Lung (tissue), 12 donors: ENCODE data around the gene SHROOM1. TPM values are rescaled to one million over a fixed set of nuclear protein-coding genes. Genes with fewer than 3 reads are reported as not detected.

Experiments used
- ATAC-seq: fragments of 200-7000 bp; cut with Tn5 transposase; one replicate; pipeline ENCODE4 v1.9.1; 2020; ENCODE audit warnings: moderate number of reproducible peaks; ENCODE audit not compliant: insufficient read depth, low FRiP score
- DNase-seq, 3 donors: peaks; one replicate each; pipeline ENCODE4 v3.0.0-alpha.2; 2013 to 2017
- H3K27ac ChIP-seq, 2 donors: one replicate each; pipeline ENCODE4 v1.5.1; 2013; ENCODE audit warnings: mild to moderate bottlenecking in 2 of 2, moderate library complexity in 2 of 2, control low read depth in 1 of 2, inconsistent platforms in 1 of 2, low read depth in 1 of 2, low read length in 1 of 2
- H3K27me3 ChIP-seq, 3 donors: one replicate each; pipeline ENCODE4 v1.5.1; 2013; ENCODE audit warnings: low read length in 2 of 3; ENCODE audit not compliant: control insufficient read depth in 3 of 3, insufficient read depth in 3 of 3
- H3K36me3 ChIP-seq, 4 donors: one replicate each; pipeline ENCODE4 v1.5.1; 2013; ENCODE audit warnings: low read length in 4 of 4, mild to moderate bottlenecking in 1 of 4, moderate library complexity in 1 of 4; ENCODE audit not compliant: control insufficient read depth in 4 of 4, insufficient read depth in 4 of 4
- H3K4me1 ChIP-seq, 5 donors: one replicate each; pipeline ENCODE4 v1.5.1; 2013; ENCODE audit warnings: low read length in 5 of 5, mild to moderate bottlenecking in 2 of 5, moderate library complexity in 1 of 5; ENCODE audit not compliant: control insufficient read depth in 5 of 5, insufficient read depth in 5 of 5
- H3K4me3 ChIP-seq: one replicate; pipeline ENCODE4 v1.5.1; 2013; ENCODE audit warnings: mild to moderate bottlenecking, control low read depth, moderate library complexity
- H3K9ac ChIP-seq, 2 donors: one replicate each; pipeline ENCODE4 v1.5.1; 2013; ENCODE audit warnings: low read length in 2 of 2, control low read depth in 1 of 2; ENCODE audit not compliant: insufficient read depth in 1 of 2
- H3K9me3 ChIP-seq, 4 donors: one replicate each; pipeline ENCODE4 v1.5.1; 2013; ENCODE audit warnings: low read length in 3 of 4, mild to moderate bottlenecking in 1 of 4, moderate library complexity in 1 of 4; ENCODE audit not compliant: control insufficient read depth in 4 of 4, insufficient read depth in 3 of 4
- WGBS, 2 donors: extraction: QIAGEN DNeasy Blood & Tissue Kit; methylation state at CpG; one replicate each; pipeline ENCODE4 v1.1.7; 2013; 5-methylcytosine and 5-hydroxymethylcytosine counted together
- polyA plus RNA-seq, 2 donors: library from polyadenylated mRNA; stranded (reverse); fragments of 200-250 nt; gene quantifications; one replicate each; pipeline ENCODE4 v1.2.1, GENCODE V29; 2013
- total RNA-seq, 2 donors: library from RNA; depleted of rRNA in 1 of 2; stranded (reverse); fragments of >200 nt in 1 of 2; gene quantifications; one replicate each; pipeline ENCODE4 v1.2.1, GENCODE V29; 2014 to 2021
- TF ChIP-seq, protein P1 (sequence below): IDR thresholded peaks from 2 replicates; pipeline ENCODE4 v1.5.1; 2012; ENCODE audit warnings: mild to moderate bottlenecking; ENCODE audit errors: control extremely low read depth, extremely low read depth
- donor health status: control.
- donor health status: control.
- donor health status: Bipolar disorder and iron deficiency.
- donor health status: healthy.
- donor health status: DM: yes; HTN: yes; CAD: no.

Gene SHROOM1
- total and polyA plus RNA-seq, 4 donors: 7.0 to 21.9 (median 11.4) TPM

- Histone ChIP-seq H3K27ac (peak overlapping the region in 1 of 2 donors; percentile 58), H3K4me3 (no peak overlapping the region), H3K9me3 (no peaks in the 10 kb centered on the region), H3K27me3 (no peaks in the 10 kb centered on the region), H3K36me3 (peaks cover 6 to 16% (median 12%) of the 10 kb centered on the region in 4 donors), H3K9ac (no peak overlapping the region), H3K4me1 (peaks cover 0 to 12% (median 0%) of the 10 kb centered on the region in 5 donors)
- ATAC-seq: no peak
- TF ChIP-seq, protein P1, sequence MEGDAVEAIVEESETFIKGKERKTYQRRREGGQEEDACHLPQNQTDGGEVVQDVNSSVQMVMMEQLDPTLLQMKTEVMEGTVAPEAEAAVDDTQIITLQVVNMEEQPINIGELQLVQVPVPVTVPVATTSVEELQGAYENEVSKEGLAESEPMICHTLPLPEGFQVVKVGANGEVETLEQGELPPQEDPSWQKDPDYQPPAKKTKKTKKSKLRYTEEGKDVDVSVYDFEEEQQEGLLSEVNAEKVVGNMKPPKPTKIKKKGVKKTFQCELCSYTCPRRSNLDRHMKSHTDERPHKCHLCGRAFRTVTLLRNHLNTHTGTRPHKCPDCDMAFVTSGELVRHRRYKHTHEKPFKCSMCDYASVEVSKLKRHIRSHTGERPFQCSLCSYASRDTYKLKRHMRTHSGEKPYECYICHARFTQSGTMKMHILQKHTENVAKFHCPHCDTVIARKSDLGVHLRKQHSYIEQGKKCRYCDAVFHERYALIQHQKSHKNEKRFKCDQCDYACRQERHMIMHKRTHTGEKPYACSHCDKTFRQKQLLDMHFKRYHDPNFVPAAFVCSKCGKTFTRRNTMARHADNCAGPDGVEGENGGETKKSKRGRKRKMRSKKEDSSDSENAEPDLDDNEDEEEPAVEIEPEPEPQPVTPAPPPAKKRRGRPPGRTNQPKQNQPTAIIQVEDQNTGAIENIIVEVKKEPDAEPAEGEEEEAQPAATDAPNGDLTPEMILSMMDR: no peak
- no peak for DNase-seq
- WGBS, 2 donors: 88 to 94% methylated on average over 1 of the region's 1 CpG
Measured at GRCh38 chr5:132872788-132873118, 42.3 kb upstream of the SHROOM1 start.

DNA sequence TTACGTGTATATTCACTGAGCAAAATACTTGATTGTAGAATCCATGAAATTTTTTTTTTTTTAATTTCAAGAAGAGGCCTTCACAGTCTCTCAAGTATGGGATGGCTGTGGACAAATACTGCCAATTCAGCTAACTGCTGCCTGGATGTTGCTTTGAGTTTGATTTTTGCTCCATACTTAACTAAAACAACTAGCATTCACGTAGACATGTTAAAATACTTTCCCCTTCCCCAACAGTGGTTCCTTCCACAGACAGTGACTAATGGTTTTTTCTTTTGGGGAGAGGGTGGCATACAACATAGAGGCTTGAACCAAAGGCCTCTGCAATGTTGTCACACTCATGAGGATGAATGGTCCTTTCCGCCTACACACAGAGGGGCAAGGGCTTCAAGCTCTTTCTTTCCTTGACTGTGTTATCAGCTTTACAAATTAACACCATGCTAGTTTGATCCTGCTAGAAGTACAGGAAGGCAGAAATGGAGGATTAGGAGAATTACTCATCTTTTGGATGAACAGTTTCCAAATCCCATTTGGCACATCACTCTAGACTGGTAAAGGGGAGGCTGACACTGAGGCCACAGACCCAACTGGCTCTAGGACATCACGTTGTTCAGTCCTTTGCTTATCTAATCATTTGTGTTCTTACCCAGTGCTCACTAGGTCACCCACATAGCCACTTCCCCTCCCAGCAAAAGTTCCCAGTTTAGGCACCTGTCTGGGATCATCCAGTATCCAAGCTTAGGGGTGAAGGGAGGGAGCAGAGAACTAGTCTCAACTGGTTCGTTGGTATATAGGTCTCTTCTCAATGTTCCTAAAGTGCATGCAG, 41.2 kb upstream of the SHROOM1 start:
- peaks cover 11 to 16% (median 12%) of the 10 kb centered on the region in 4 donors for H3K36me3 ChIP-seq
- WGBS, 2 donors: 87 to 88% methylated on average over 5 of the region's 5 CpGs
- DNase-seq: no peak
- no peak overlapping the region for H3K9ac ChIP-seq
- TF ChIP-seq, protein P1: no peak
- H3K4me1 ChIP-seq: peaks cover 0 to 17% (median 7%) of the 10 kb centered on the region in 5 donors
- H3K27ac ChIP-seq: peak overlapping the region; percentile 1 to 38
- H3K9me3 ChIP-seq: no peaks in the 10 kb centered on the region
- ATAC-seq: no peak
- H3K27me3 ChIP-seq: no peaks in the 10 kb centered on the region
- H3K4me3 ChIP-seq: no peak overlapping the region

- Histone ChIP-seq H3K27me3 (no peaks in the 10 kb centered on the region), H3K4me3 (no peak overlapping the region), H3K9me3 (no peaks in the 10 kb centered on the region), H3K27ac (peak overlapping the region in 1 of 2 donors; percentile 1), H3K36me3 (peaks cover 9 to 16% (median 12%) of the 10 kb centered on the region in 4 donors), H3K4me1 (peaks cover 0 to 11% (median 7%) of the 10 kb centered on the region in 5 donors), H3K9ac (no peak overlapping the region)
- DNase-seq: no peak
- 83 to 91% methylated on average over 2 of the region's 2 CpGs for WGBS, 2 donors
- no peak for ATAC-seq
- TF ChIP-seq, protein P1: no peak
Measured at GRCh38 chr5:132870801-132871200, 40.4 kb upstream of the SHROOM1 start.
